GM12892 (cell line): Measurements from ENCODE around the gene SRPK3.

Source experiments
- DNase-seq: peaks from one replicate; pipeline ENCODE4 v3.0.0; 2011; ENCODE audit not compliant: insufficient read length
- FAIRE-seq: peaks from 2 replicates; lab custom pipeline; 2011; peaks lifted over from hg19 to GRCh38; lab: Jason Lieb, UNC
- POLR2A ChIP-seq: IDR thresholded peaks from 2 replicates; pipeline ENCODE4 v1.6.1; 2011; ENCODE audit warnings: low read depth, low read length, control low read depth
- POLR2AphosphoS5 ChIP-seq: IDR thresholded peaks from 2 replicates; pipeline ENCODE4 v1.6.1; 2011; ENCODE audit warnings: low read depth, low read length, control low read depth
- TAF1 ChIP-seq: IDR thresholded peaks from 2 replicates; pipeline ENCODE4 v1.6.1; 2011; ENCODE audit warnings: low read depth, mild to moderate bottlenecking, control low read depth, low read length, borderline replicate concordance

Gene SRPK3

GRCh38 chrX:153774576-153775292 is 6.1 kb upstream of the SRPK3 start:
- FAIRE-seq (no peak), DNase-seq (peak; percentile 22)
- TF ChIP-seq TAF1, result no peak
- no peak for TF ChIP-seq POLR2AphosphoS5
- no peak for TF ChIP-seq POLR2A

DNA sequence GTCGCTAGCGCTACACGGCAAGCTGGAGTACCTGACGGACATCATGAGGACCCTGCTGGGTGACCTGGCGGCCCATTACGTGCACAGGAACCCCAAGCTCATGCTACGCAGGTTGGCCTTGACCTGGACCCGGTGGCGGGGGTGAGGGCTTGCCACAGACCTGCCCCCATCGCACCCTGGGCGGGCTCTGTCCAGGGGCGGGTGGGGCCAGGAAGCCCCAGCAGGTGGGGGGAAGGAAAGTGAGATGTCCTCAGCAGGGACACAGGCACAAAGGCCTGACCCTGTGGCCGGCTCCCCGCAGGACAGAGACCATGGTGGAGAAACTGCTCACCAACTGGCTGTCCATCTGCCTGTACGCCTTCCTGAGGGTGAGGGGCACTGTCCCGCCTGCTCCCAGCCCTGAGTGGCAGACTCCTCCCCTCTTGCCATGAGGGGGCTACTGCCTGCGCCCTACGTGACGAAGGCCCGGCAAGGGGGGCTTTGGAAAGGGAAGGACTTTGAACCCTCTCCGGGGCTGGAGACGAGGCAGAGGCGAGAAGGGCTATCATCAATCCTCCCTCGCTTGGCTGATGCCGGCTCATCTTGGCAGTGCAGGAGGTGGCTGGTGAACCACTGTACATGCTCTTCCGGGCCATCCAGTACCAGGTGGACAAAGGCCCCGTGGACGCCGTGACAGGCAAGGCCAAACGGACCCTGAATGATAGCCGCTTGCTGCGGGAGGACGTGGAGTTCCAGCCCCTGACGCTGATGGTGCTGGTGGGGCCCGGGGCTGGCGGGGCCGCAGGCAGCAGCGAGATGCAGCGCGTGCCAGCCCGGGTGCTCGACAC is 5.3 kb upstream of the SRPK3 start:
- DNase-seq, result no peak
- FAIRE-seq, result no peak
- TF ChIP-seq POLR2AphosphoS5 (no peak), POLR2A (no peak), TAF1 (no peak)

DNA sequence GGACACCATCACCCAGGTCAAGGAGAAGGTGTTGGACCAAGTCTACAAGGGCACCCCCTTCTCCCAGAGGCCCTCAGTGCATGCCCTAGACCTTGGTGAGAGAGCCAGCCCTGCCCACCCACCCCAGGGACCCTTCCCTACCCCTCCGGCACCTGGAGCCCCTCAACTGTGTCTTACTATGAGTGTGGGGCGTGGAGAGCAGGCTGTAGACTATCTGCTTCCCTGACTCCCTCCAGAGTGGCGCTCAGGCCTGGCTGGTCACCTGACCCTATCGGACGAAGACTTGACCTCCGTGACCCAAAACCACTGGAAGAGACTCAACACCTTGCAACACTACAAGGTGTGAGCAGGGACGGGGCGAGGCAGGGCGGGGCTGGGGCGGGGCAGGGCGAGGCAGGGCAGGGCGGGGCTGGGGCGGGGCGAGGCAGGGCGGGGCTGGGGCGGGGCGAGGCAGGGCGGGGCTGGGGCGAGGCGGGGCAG is 4.7 kb upstream of the SRPK3 start:
- TF ChIP-seq POLR2A (no peak), TAF1 (no peak), POLR2AphosphoS5 (no peak)
- DNase-seq (no peak), FAIRE-seq (no peak)

- FAIRE-seq (no peak), DNase-seq (no peak)
- TF ChIP-seq POLR2A, result no peak
- TF ChIP-seq POLR2AphosphoS5, result no peak
- TF ChIP-seq TAF1, result no peak
Measured at GRCh38 chrX:153776611-153777045, 4.2 kb upstream of the SRPK3 start.

- TF ChIP-seq TAF1 (no peak), POLR2AphosphoS5 (no peak), POLR2A (no peak)
- no peak for DNase-seq
- no peak for FAIRE-seq
Measured at GRCh38 chrX:153777261-153778090, 3.4 kb upstream of the SRPK3 start.

GRCh38 chrX:153778181-153778580 is 2.7 kb upstream of the SRPK3 start:
- TF ChIP-seq POLR2A (no peak), TAF1 (no peak), POLR2AphosphoS5 (no peak)
- DNase-seq (no peak), FAIRE-seq (no peak)

DNA sequence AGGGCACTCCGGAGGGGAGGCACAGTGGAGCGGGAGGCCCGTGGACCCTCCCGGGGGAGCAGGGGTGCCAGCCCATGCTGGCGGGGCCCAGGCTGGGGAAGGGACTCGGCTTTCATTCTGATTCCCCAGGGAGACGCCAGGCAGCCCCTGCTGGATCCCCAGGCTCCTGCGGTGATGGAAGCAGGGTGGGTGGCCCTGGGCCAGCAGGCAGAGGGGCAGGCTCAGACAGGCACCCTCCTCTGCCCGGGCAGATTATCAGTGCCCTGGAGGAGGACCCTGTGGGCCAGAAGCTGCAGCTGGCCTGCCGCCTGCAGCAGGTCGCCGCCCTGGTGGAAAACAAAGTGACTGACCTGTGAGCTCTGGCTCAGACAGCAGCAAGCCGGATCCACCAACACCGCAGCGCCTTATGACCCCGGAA is 2.1 kb upstream of the SRPK3 start:
- TF ChIP-seq POLR2A (no peak), TAF1 (no peak), POLR2AphosphoS5 (no peak)
- DNase-seq (no peak), FAIRE-seq (no peak)

DNA sequence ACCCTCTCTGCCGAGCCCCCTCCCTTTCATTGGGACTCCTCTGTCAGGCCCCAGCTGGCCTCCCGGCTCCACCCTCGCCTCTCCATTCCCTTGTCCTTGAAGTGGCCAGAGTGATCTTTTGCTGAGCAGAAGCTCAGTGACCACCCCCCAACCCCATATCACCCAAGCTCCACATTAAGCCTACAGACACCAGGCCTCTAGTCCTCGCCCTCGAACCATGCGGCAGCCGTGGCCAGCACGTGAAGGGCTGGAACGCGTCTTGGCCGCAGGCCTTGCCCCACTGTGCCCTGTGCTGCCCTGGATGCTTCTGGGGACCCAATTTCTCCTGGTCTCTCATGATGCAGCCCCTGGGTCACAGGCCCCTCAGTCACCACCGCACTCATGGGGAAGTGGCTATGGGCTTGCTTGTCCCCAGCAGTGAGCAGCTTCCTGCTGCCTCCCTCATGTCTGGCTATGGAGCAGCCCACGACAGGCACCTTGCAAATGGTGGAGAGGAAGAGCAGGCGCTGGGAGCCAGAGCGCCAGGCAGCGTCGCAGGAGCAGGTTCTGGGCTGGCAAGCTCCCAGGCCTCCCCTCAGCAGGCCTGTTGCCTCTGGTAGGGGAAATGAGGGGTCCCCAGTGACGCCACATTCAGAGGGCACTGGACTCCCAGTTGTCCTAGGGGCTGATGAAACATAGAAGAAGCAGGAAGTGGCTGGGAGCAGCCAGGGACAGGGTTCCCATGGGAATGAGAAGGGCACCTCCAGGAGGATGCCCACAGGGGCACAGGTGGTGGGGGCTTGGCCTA is 757 bp upstream of the SRPK3 start:
- DNase-seq, result no peak
- TF ChIP-seq POLR2A, result no peak
- TF ChIP-seq TAF1, result no peak
- TF ChIP-seq POLR2AphosphoS5, result no peak
- no peak for FAIRE-seq

DNA sequence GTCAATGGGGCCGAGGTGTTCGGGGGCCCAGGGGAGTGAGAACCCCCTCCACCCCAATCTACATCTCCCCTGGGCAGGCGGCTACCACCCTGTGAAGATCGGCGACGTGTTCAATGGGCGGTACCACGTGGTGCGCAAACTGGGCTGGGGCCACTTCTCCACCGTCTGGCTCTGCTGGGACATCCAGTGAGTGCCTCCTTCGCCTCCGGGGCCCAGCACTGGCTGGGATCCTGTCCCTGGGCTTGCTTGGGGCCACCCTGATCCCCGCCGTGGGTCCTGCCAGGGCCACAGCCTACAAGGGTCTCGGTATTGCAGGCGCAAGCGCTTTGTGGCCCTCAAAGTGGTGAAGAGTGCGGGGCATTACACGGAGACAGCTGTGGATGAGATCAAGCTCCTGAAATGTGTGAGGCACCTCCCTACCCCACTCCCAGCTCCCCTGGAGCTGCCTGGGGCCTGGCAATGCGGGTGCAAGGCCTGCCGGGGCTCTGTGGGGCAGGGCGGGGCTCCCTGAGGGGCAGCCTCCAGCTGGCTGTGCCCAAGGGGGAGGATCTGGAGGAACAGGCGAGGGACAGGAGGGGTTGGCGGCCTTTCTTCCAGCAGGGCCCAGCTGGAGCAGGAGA is 697 bp downstream of the SRPK3 start:
- TF ChIP-seq POLR2A (no peak), TAF1 (no peak), POLR2AphosphoS5 (no peak)
- DNase-seq (no peak), FAIRE-seq (no peak)

- FAIRE-seq (no peak), DNase-seq (no peak)
- TF ChIP-seq POLR2AphosphoS5 (no peak), POLR2A (no peak), TAF1 (no peak)
Measured at GRCh38 chrX:153782313-153782712, 1.5 kb downstream of the SRPK3 start.
